Natural killer cell treated with Interleukin-12 subunit alpha and Interleukin-12 subunit beta and Interleukin-15 and Interleukin-18, amount 100 ng/mL, for 72 hours (primary cell): ENCODE measurements around the gene SOBP. TPM values are rescaled to one million over a fixed set of nuclear protein-coding genes. Genes with fewer than 3 reads are reported as not detected.
A peak's percentile ranks its signal among the peaks of the same experiment; 100 is the strongest.
"Not testable (repeated sequence)": the region's sequence is repeated elsewhere in the genome, so short reads cannot be mapped to it uniquely, and the experiment has no call there.

Experiments used
- ATAC-seq, 2 donors: fragments of 150-1000 bp; cut with Tn5 transposase in 1 of 2; sonication (Bioruptor Pico), chemical (Tn5 transposase) in 1 of 2; 2 replicates each; pipeline ENCODE4 v1.10.0; 2021
- DNase-seq: peaks from one replicate; pipeline ENCODE4 v3.0.0; 2022; ENCODE audit warnings: low spot score
- H3K27ac Mint-ChIP-seq, 2 donors: 1 replicate in 1 of 2; 2 replicates in 1 of 2; pipeline ENCODE4 v1.8.0; 2022; ENCODE audit warnings: mixed read lengths in 2 of 2, mild to moderate bottlenecking in 1 of 2, moderate library complexity in 1 of 2
- H3K27me3 Mint-ChIP-seq, 2 donors: 1 replicate in 1 of 2; 2 replicates in 1 of 2; pipeline ENCODE4 v1.8.0; 2022; ENCODE audit warnings: mixed read lengths in 2 of 2
- H3K36me3 Mint-ChIP-seq: one replicate; pipeline ENCODE4 v1.8.0; 2022; ENCODE audit warnings: mixed read lengths
- H3K4me1 Mint-ChIP-seq, 2 donors: 1 replicate in 1 of 2; 2 replicates in 1 of 2; pipeline ENCODE4 v1.8.0; 2022; ENCODE audit warnings: low read depth in 2 of 2, mixed read lengths in 2 of 2, mild to moderate bottlenecking in 1 of 2
- H3K4me3 Mint-ChIP-seq: one replicate; pipeline ENCODE4 v1.8.0; 2022; ENCODE audit warnings: mixed read lengths
- H3K9me3 Mint-ChIP-seq: 2 replicates; pipeline ENCODE4 v1.8.0; 2022; ENCODE audit warnings: mixed read lengths
- total RNA-seq, 2 donors: library from RNA; stranded (reverse); gene quantifications; one replicate each; pipeline ENCODE4 v1.2.3, GENCODE V29; 2022

SOBP gene
- total RNA-seq, 2 donors from 2014 or later, result 0.05 to 0.84 TPM

DNA sequence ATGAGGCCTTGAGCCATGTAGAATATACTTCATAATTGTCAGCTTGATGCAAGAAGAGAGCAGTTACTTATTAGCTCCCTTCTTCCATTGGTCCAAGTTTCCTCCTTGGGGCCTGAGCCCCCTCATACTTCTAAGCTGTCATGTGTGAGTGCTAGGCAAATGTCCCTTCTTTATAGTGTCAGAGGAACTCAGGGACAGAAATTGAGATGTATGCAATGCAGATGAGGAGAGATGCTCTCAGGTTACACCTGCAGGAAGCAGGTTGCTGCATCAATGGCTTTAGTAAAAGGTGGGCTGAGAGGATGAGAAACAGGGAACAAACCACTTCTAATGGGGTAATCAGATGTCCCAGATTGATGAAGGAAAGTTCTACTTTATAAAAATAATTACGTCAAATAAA is 23.9 kb upstream of the SOBP start:
- H3K9me3 Mint-ChIP-seq, result no peaks in the 10 kb centered on the region
- no peaks in the 10 kb centered on the region for H3K4me1 Mint-ChIP-seq
- ATAC-seq (no peak), DNase-seq (no peak)
- peaks cover 16 to 25% of the 10 kb centered on the region in 2 donors for H3K27me3 Mint-ChIP-seq
- H3K27ac Mint-ChIP-seq, result no peak overlapping the region
- no peak overlapping the region for H3K4me3 Mint-ChIP-seq
- H3K36me3 Mint-ChIP-seq, result no peaks in the 10 kb centered on the region

DNA sequence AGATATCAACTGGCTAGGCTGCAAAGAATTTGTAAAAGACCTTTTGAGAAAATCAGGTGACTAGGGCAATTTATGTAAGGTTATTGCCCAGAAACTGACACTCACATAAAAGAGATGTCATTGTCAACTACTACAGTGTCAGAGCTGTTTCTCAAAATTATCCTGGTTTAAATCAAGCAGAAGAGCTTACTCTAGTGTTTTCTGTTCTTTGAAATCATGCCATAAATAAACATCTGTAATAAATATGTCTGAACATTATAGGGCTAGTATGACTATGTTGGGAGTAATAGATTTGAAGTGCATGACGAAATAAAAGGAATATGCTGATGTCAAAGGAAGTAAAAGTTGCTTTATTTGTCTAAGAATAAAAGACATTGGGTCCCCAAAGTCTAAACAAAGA is 19.6 kb upstream of the SOBP start:
- peaks cover 26 to 51% of the 10 kb centered on the region in 2 donors for H3K27me3 Mint-ChIP-seq
- no peaks in the 10 kb centered on the region for H3K9me3 Mint-ChIP-seq
- ATAC-seq (no peak), DNase-seq (no peak)
- no peaks in the 10 kb centered on the region for H3K36me3 Mint-ChIP-seq
- no peak overlapping the region for H3K4me3 Mint-ChIP-seq
- no peaks in the 10 kb centered on the region for H3K4me1 Mint-ChIP-seq
- no peak overlapping the region for H3K27ac Mint-ChIP-seq

DNA sequence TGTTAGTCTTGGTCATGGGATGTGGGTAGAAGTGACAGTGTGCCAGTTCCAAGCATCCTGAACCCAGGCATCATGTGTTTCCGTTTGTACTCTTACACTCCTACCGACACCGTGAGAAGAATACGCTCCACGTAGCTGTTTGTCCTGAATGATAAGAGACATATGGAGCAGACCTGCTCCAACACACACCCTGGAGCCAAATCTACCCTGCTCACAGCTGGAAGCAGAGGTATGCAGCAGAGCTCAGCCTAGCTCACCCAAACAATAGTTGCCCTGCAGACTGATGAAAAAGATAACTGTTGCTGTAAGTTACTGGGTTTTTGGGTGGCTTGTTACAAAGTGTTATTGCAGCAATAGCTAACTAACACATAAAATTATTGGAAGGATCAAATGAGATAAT is 16.3 kb upstream of the SOBP start:
- peaks cover 19 to 35% of the 10 kb centered on the region in 2 donors for H3K27me3 Mint-ChIP-seq
- no peak for ATAC-seq

DNA sequence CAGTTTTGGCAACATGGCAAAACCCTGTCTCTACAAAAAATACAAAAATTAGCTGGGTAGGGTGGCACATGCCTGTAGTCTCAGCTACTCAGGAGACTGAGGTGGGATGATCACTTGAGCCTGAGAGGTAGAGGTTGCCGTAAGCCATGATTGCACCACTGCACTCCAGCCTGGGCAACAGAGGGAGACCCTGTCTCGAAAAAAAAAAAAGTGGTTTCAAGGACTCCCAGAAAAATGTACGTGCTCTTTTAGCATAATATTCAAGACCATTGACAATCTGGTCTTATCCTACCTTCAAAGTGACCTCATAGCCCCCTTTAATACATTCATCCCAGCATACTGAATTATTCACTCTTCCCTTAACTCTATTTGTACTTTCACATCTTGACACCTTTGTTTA is 14.6 kb upstream of the SOBP start:
- DNase-seq, H3K4me1 Mint-ChIP-seq, H3K4me3 Mint-ChIP-seq, ATAC-seq, H3K27ac Mint-ChIP-seq, H3K9me3 Mint-ChIP-seq, H3K36me3 Mint-ChIP-seq: not testable (repeated sequence)
- H3K27me3 Mint-ChIP-seq, result peaks cover 16 to 32% of the 10 kb centered on the region in 2 donors

More for the DNA sequence above, 16.3 kb upstream of the SOBP start:
- DNase-seq, result no peak
- Mint-ChIP-seq H3K4me3 (no peak overlapping the region), H3K9me3 (no peaks in the 10 kb centered on the region), H3K27ac (no peak overlapping the region), H3K4me1 (no peaks in the 10 kb centered on the region), H3K36me3 (no peaks in the 10 kb centered on the region)

DNA sequence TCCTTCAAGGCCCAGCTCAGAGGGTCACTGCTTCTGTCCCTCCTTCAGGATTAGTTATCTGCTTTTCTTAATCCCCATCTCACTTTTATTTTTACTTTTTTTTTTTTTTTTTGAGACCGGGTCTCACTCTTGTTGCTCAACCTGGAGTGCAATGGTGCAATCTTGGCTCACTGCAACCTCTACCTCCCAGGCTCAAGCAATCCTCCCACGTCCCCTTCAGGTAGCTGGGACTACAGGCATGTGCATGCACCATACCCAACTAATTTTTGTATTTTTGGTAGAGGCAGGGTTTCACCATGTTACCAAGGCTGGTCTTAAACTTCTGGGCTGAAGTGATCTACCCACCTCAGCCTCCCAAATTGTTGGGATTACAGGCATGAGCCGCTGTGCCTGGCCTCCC is 14.1 kb upstream of the SOBP start:
- peaks cover 20 to 36% of the 10 kb centered on the region in 2 donors for H3K27me3 Mint-ChIP-seq
- H3K9me3 Mint-ChIP-seq, H3K36me3 Mint-ChIP-seq, H3K27ac Mint-ChIP-seq, ATAC-seq, H3K4me1 Mint-ChIP-seq, DNase-seq, H3K4me3 Mint-ChIP-seq: not testable (repeated sequence)

DNA sequence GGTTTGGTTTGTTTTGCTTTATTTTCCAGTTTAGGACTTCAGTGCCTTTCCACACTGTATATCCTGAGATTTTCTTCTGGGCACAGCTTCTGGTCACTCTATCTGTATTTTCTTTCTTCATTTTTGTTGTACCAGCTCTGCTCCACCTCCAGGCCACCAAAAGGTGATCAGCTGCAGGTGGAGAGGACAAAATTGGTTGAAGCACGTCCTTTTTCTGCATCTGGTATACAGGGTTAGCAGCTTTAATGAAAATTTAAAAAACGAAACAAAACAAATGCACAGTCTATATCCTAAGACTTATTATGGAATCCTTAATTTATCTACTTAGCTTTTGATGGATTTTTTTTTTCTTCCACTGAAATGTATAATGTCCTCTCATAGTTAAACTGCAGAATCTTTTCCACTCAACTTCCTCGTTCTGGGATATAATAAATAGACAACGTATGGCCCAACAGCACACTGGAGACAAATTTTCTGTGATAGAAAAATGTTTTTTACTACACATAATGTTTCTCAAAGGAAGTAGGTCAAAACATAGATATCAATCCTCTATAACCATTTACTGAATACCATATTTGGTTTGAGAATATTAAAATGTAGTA is 10.7 kb upstream of the SOBP start:
- H3K27ac Mint-ChIP-seq, result no peak overlapping the region
- DNase-seq (no peak), ATAC-seq (no peak)
- no peaks in the 10 kb centered on the region for H3K36me3 Mint-ChIP-seq
- no peaks in the 10 kb centered on the region for H3K4me1 Mint-ChIP-seq
- no peaks in the 10 kb centered on the region for H3K9me3 Mint-ChIP-seq
- no peak overlapping the region for H3K4me3 Mint-ChIP-seq
- peaks cover 27 to 41% of the 10 kb centered on the region in 2 donors for H3K27me3 Mint-ChIP-seq

DNA sequence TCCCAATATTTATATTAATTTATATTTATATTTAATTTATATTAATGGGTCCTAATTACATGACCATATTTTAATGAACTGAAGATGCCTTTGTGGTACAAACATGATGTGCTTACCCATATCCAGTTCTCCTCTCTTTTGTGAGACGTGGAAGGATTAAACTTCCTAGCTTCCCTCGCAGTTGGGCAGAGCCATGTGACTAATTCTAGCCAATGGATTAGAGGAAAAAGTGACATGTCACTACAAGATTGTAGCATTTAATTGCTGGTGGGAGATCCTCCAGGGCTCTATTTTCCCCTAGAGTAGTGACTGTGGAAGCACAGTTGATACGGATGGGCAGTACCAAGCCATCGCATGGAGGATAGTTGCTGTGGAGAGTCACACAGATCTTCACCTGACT is 4.8 kb upstream of the SOBP start:
- Mint-ChIP-seq H3K4me1 (peaks cover 8 to 9% of the 10 kb centered on the region in 2 donors), H3K36me3 (peaks cover 6% of the 10 kb centered on the region)

DNA sequence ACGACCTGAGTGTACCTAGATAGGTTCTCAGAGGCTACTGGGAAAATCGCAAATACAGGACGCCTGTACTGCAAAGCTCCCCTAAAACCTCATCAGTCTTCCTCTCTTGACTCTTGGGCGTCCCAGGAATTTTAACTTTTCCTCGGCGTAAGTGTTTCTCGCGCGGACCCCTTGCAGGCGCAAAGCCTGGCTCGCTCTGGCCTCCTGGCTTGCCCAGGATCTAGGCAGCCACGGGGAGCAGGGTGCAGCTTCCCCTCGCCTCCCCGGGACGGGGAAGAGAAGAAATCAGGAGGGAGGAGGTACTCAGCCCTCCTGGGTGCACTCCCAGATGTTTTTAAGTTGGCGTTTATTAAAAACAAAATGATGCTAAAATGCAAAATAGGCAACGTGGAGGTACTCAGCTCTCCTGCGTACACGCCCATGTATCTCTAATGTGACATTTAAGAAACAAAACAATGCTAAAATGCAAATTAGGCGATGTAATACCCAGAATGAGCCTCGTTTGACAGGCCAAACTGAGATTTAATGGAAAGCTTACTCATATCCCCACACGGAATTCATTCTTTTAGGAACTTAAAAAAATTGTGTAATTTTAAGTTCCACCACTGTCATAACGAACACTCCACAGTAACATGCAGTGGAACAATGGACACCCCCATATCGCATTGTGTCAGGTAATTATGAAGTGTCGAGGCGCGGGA is 1.6 kb upstream of the SOBP start:
- no peak for DNase-seq
- no peak overlapping the region for H3K27ac Mint-ChIP-seq

More for the DNA sequence above, 4.8 kb upstream of the SOBP start:
- no peak overlapping the region for H3K27ac Mint-ChIP-seq
- DNase-seq (no peak), ATAC-seq (no peak)
- H3K4me3 Mint-ChIP-seq, result no peak overlapping the region
- no peaks in the 10 kb centered on the region for H3K9me3 Mint-ChIP-seq
- H3K27me3 Mint-ChIP-seq, result peaks cover 47 to 61% of the 10 kb centered on the region in 2 donors

DNA sequence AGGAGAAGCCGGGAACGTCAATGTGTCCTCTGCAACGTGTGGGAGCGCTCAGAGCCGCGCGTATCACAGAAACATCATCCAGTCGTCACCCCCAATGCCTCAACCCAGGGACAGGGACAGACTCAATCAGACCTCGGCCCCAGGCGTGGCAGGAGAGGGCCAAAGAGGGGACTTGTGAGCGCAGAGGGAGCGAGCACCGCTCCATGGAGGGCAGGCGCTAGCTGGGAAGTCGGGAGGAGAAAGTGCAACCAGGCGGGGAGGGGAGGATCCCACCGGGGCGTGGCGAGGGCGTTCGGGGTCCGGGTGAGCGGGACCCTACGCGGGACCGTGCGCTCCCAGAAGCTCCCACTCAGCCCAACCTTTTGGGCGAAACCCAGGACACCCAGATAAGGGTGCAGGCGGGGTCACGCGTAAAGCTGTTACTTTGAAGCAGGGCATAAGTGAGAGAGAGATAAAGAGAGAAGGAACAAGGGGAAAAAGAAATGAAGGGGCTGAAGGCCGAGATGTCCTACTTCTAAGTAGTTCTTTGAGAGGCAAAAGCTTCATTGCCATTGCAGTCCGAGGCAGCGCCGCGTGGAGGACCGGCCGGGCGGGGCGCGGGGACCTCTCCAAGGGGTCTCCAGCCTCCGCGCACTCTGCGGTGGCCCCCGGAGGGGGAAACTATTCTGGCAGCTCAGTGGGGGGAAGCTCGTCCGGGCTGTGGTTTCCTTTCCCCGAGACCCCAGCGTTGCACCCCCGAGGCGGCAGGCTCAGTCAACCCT is 862 bp upstream of the SOBP start:
- DNase-seq, result no peak
- peaks cover 6% of the 10 kb centered on the region for H3K36me3 Mint-ChIP-seq
- ATAC-seq, result peak in 1 of 2 donors; percentile 21
- H3K4me1 Mint-ChIP-seq, result peaks cover 14 to 16% of the 10 kb centered on the region in 2 donors
- H3K9me3 Mint-ChIP-seq, result no peaks in the 10 kb centered on the region
- H3K27me3 Mint-ChIP-seq, result peaks cover 36 to 38% of the 10 kb centered on the region in 2 donors
- peak overlapping the region; percentile 91 for H3K4me3 Mint-ChIP-seq
- no peak overlapping the region for H3K27ac Mint-ChIP-seq

More for the DNA sequence above, 1.6 kb upstream of the SOBP start:
- Mint-ChIP-seq H3K27me3 (peaks cover 36 to 39% of the 10 kb centered on the region in 2 donors), H3K4me1 (peaks cover 14 to 16% of the 10 kb centered on the region in 2 donors), H3K36me3 (peaks cover 6% of the 10 kb centered on the region), H3K9me3 (no peaks in the 10 kb centered on the region), H3K4me3 (peak overlapping the region; percentile 91)
- no peak for ATAC-seq

DNA sequence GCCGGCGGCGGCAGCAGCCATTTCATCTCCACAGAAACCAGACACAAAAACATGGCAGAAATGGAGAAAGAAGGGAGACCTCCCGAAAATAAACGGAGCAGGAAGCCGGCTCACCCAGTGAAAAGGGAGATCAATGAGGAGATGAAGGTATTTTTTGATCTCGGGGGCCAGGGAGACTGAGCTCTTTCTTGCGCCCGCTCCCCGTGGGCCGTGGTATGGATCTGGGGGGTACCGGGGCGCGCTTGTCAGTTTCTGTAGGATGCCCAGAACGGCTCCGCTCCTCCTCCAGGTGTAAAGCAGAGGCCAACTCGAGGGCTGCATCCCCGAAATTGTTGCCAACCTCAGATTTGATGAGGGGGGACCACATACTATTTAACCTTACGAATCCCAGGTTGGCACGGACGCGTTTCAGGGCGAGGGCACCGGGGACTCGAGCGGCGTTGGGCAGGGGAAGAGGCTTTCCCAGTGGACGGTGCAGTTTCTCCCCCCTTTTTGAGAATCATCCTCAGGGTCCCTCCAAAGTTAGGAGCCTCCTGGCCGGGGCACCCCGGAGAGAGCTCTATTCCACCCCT is 735 bp downstream of the SOBP start:
- ATAC-seq (peak in 1 of 2 donors; percentile 28), DNase-seq (no peak)
- Mint-ChIP-seq H3K27me3 (peaks cover 36 to 42% of the 10 kb centered on the region in 2 donors), H3K36me3 (peaks cover 6% of the 10 kb centered on the region), H3K9me3 (no peaks in the 10 kb centered on the region), H3K27ac (no peak overlapping the region), H3K4me1 (peaks cover 14 to 16% of the 10 kb centered on the region in 2 donors), H3K4me3 (peak overlapping the region; percentile 81)

DNA sequence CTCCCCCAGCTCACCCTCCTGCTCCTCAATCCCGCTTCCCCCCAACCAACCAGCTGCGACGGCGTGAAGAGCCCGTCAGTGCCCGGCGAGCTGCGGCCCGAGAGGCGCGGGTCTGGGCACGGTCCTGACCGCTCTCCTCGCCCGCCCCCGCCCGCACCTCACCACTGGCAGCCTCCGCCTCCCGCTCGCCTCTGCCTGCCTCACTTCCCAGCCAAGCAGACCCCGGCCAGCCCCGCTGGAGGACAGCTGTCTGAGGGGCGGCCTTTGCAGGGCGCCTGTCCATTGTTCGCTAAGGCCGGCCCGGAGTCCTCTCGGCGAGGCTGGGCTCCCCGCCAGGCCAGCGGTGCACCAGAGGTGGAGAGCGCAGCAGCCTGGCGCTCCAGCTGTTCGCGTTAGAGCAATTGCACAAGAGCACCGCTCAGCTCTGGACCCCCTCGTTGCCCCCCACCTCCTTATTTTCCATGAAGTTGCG is 1.3 kb downstream of the SOBP start:
- peaks cover 34 to 42% of the 10 kb centered on the region in 2 donors for H3K27me3 Mint-ChIP-seq
- ATAC-seq, result peak in 1 of 2 donors; percentile 12
- no peak overlapping the region for H3K27ac Mint-ChIP-seq
- no peak for DNase-seq
- no peaks in the 10 kb centered on the region for H3K9me3 Mint-ChIP-seq
- H3K4me1 Mint-ChIP-seq, result peaks cover 14 to 16% of the 10 kb centered on the region in 2 donors
- H3K4me3 Mint-ChIP-seq, result peak overlapping the region; percentile 81
- peaks cover 6% of the 10 kb centered on the region for H3K36me3 Mint-ChIP-seq

DNA sequence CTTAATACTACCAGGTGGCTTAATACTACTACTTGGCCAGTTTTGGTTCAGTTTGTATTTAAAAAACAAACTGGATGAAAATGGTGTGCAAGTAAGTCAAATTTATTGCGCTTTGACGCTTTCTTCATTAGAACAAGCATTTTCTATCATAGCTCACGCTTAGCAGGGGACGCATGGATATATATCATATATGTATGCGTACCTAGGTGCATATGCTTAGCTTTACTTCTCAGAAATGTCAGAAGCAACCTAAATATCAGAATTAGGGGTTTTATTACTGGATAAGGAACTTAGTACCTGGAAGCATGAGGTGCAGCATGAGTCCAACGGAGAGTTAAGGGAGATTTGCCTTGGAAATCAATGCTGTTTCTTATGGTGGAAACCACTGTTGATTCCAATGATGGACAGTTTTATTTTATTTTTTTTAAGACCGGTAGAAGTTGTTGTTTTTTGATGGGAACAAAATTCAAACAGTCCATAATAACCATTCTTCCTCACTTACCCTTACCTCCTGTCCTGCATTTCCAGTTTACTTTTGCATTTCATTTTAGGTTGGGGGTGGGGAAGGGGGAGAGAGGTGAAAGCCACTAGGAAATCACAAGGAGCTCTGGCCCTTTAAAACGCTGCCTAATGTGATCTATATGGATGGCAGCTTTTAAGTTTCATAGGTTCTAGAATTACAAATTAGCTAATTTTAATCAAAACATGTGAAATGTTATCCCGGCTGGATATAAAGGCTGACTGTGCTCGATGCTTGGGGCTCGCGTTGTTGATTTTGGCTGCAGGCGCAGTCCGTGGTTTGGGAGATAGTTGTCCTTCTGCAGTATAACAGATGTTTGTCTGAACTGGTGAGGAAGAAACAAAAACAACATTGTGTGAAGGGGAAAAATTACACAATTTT is 2.1 kb downstream of the SOBP start:
- Mint-ChIP-seq H3K27ac (no peak overlapping the region), H3K27me3 (peaks cover 29 to 35% of the 10 kb centered on the region in 2 donors), H3K36me3 (peaks cover 6% of the 10 kb centered on the region), H3K4me3 (peak overlapping the region; percentile 54), H3K9me3 (no peaks in the 10 kb centered on the region), H3K4me1 (peaks cover 14 to 16% of the 10 kb centered on the region in 2 donors)
- no peak for DNase-seq
- ATAC-seq, result no peak
